IMR-90 (cell line): ENCODE results near the gene PTPRN2. TPM values are rescaled to one million over a fixed set of nuclear protein-coding genes. Genes with fewer than 3 reads are reported as not detected.

Experiments used
- ATAC-seq: fragments of 200-7000 bp; cut with Tn5 transposase; 2 replicates; pipeline ENCODE4 v1.9.1; 2020; ENCODE audit warnings: low read depth, mild to moderate bottlenecking, moderate library complexity
- BruUV-seq: library from RNA; stranded (reverse); fragments of 400-500 nt; replicated peaks from 2 replicates; lab custom pipeline; 2021; lab: Mats Ljungman, UMichigan
- CTCF ChIA-PET: fragments of 300-600 bp; formaldehyde crosslinking; extraction: SDS; loops from one replicate; lab custom pipeline; 2021; ENCODE audit warnings: antibody characterized with exemption; lab: Yijun Ruan, JAX
- POLR2A ChIA-PET: fragments of 300-600 bp; sonication (Branson Sonifier 250); formaldehyde crosslinking; loops from one replicate; lab custom pipeline; 2022; ENCODE audit warnings: antibody characterized with exemption; ENCODE audit not compliant: unreplicated experiment; lab: Charles Lee
- DNase-seq: peaks from one replicate; pipeline ENCODE4 v3.0.0; 2013
- H2AFZ ChIP-seq: replicated peaks from 2 replicates; pipeline ENCODE3; 2013; ENCODE audit warnings: low read length, mild to moderate bottlenecking; ENCODE audit not compliant: poor library complexity
- H2AK5ac ChIP-seq: 2 replicates; pipeline ENCODE4 v1.6.1; 2013; ENCODE audit warnings: low read depth, low read length, inconsistent platforms
- H2AK9ac ChIP-seq: replicated peaks from 2 replicates; pipeline ENCODE3; 2013; ENCODE audit warnings: mild to moderate bottlenecking, low read depth, low read length, moderate library complexity; ENCODE audit not compliant: poor library complexity
- H2BK120ac ChIP-seq: 2 replicates; pipeline ENCODE4 v1.6.1; 2013; ENCODE audit warnings: low read depth, low read length, inconsistent platforms
- H2BK15ac ChIP-seq: 3 replicates; pipeline ENCODE4 v1.6.1; 2013; ENCODE audit warnings: low read depth, low read length, inconsistent platforms
- H2BK20ac ChIP-seq: 2 replicates; pipeline ENCODE4 v1.6.1; 2013; ENCODE audit warnings: low read depth, mild to moderate bottlenecking, inconsistent platforms, low read length, moderate library complexity
- H2BK5ac ChIP-seq: 2 replicates; pipeline ENCODE4 v1.6.1; 2013; ENCODE audit warnings: mild to moderate bottlenecking, low read depth, low read length, inconsistent platforms; ENCODE audit not compliant: poor library complexity, severe bottlenecking
- H3K14ac ChIP-seq: replicated peaks from 2 replicates; pipeline ENCODE4 v1.6.1; 2013; ENCODE audit warnings: low read depth, low read length, inconsistent platforms
- H3K18ac ChIP-seq: 2 replicates; pipeline ENCODE4 v1.6.1; 2013; ENCODE audit warnings: low read depth, low read length, control low read depth
- H3K23ac ChIP-seq: 2 replicates; pipeline ENCODE4 v1.6.1; 2013; ENCODE audit warnings: low read depth, low read length, inconsistent platforms
- H3K27ac ChIP-seq: 2 replicates; pipeline ENCODE4 v1.5.1; 2013; ENCODE audit warnings: mild to moderate bottlenecking, control low read depth, low read length; ENCODE audit not compliant: insufficient read depth
- H3K27me3 ChIP-seq: 2 replicates; pipeline ENCODE4 v1.6.1; 2013; ENCODE audit warnings: low read length; ENCODE audit not compliant: control insufficient read depth, insufficient read depth
- H3K36me3 ChIP-seq: 2 replicates; pipeline ENCODE4 v1.6.1; 2013; ENCODE audit warnings: low read length, mixed read lengths; ENCODE audit not compliant: control insufficient read depth, insufficient read depth
- H3K4ac ChIP-seq: 2 replicates; pipeline ENCODE4 v1.6.1; 2013; ENCODE audit warnings: low read depth, low read length, inconsistent platforms
- H3K4me1 ChIP-seq: 2 replicates; pipeline ENCODE4 v1.6.1; 2013; ENCODE audit warnings: low read length, mixed read lengths; ENCODE audit not compliant: control insufficient read depth, insufficient read depth
- H3K4me2 ChIP-seq: 2 replicates; pipeline ENCODE4 v1.6.1; 2013; ENCODE audit warnings: low read depth, mild to moderate bottlenecking, control low read depth, low read length, moderate library complexity
- H3K4me3 ChIP-seq: 2 replicates; pipeline ENCODE4 v1.5.1; 2013; ENCODE audit warnings: low read depth, mild to moderate bottlenecking, control low read depth, low read length, moderate library complexity; ENCODE audit not compliant: insufficient read depth
- H3K56ac ChIP-seq: 2 replicates; pipeline ENCODE4 v1.6.1; 2013; ENCODE audit warnings: low read length, inconsistent platforms; ENCODE audit not compliant: insufficient read depth; ENCODE audit errors: extremely low read depth
- H3K79me1 ChIP-seq, 2 experiments: 2 replicates each; pipeline ENCODE4 v1.6.1; 2013; ENCODE audit warnings: low read length in 2 of 2, inconsistent platforms in 1 of 2, low read depth in 1 of 2
- H3K9ac ChIP-seq: 2 replicates; pipeline ENCODE4 v1.6.1; 2013; ENCODE audit warnings: low read depth, low read length, control low read depth
- H3K9me1 ChIP-seq: 2 replicates; pipeline ENCODE4 v1.6.1; 2013; ENCODE audit warnings: low read length, inconsistent platforms; ENCODE audit not compliant: insufficient read depth
- H3K9me3 ChIP-seq: 2 replicates; pipeline ENCODE4 v1.6.1; 2013; ENCODE audit warnings: low read length; ENCODE audit not compliant: control insufficient read depth, insufficient read depth
- H4K20me1 ChIP-seq: 2 replicates; pipeline ENCODE4 v1.6.1; 2013; ENCODE audit warnings: low read length, inconsistent platforms; ENCODE audit not compliant: insufficient read depth
- H4K5ac ChIP-seq: 2 replicates; pipeline ENCODE4 v1.6.1; 2013; ENCODE audit warnings: mild to moderate bottlenecking, low read depth, low read length, control low read depth
- H4K8ac ChIP-seq, 2 experiments: 2 replicates each; pipeline ENCODE4 v1.6.1; 2013; ENCODE audit warnings: low read depth in 2 of 2, low read length in 2 of 2, control low read depth in 1 of 2, inconsistent platforms in 1 of 2
- H4K91ac ChIP-seq: 2 replicates; pipeline ENCODE4 v1.6.1; 2013; ENCODE audit warnings: low read depth, low read length, inconsistent platforms; ENCODE audit not compliant: insufficient read depth
- NFE2L2 ChIP-seq: fragments of 150-350 bp; IDR thresholded peaks from 2 replicates; pipeline ENCODE4 v1.6.1; 2016; ENCODE audit warnings: low read depth, mild to moderate bottlenecking, low read length
- SMC3 ChIP-seq: fragments of 150-350 bp; IDR thresholded peaks from 2 replicates; pipeline ENCODE4 v1.6.1; 2016; ENCODE audit warnings: low read depth, mild to moderate bottlenecking, antibody characterized with exemption, low read length, moderate library complexity
- WGBS, 2 experiments: methylation state at CpG; one replicate each; pipeline versions ENCODE4 v1.1.5 to v1.1.7; 2013; ENCODE audit warnings: missing lambda C conversion rate in 2 of 2; ENCODE audit not compliant: insufficient read length in 1 of 2; ENCODE audit errors: extremely low coverage in 2 of 2; 5-methylcytosine and 5-hydroxymethylcytosine counted together
- dilution Hi-C: fragments of 300-500 bp; cut with HindIII; formaldehyde crosslinking; loops from one replicate; pipeline ENCODE4 v1.14.3; 2018; ENCODE audit warnings: low sequenced_read_pairs; ENCODE audit not compliant: unreplicated experiment
- in situ Hi-C: fragments of 300-500 bp; cut with MboI; formaldehyde crosslinking; loops from 3 replicates; pipeline ENCODE4 v1.14.3; 2019; ENCODE audit warnings: low sequenced_read_pairs, inconsistent platforms, mixed read lengths
- intact Hi-C: fragments of 100-400 bp; cut with micrococcal nuclease; formaldehyde crosslinking; loops from 2 replicates; pipeline ENCODE4 v1.10.0; 2022
- polyA plus RNA-seq, 3 experiments: library from polyadenylated mRNA; depleted of rRNA; stranded (reverse); fragments of >200 nt; gene quantifications; 2 replicates each; pipeline ENCODE4 v1.2.3, GENCODE V29; 2012; ENCODE audit warnings: low replicate concordance in 1 of 3
- total RNA-seq: library from RNA; depleted of rRNA; stranded (reverse); fragments of >200 nt; gene quantifications from 2 replicates; pipeline ENCODE4 v1.2.3, GENCODE V29; 2012

The PTPRN2 gene
- total and polyA plus RNA-seq, 2 of the 4 experiments (the other 2 are of a cell fraction) = 0.03 TPM; not detected in 1

- dilution Hi-C loops (no loop called here), intact Hi-C loops (no loop called here), in situ Hi-C loops (no loop called here)
- H2AK5ac ChIP-seq = no peak overlapping the region
- no peak overlapping the region for H2AK9ac ChIP-seq
- H3K79me1 ChIP-seq = no peaks in the 10 kb centered on the region
- H3K9me1 ChIP-seq = no peaks in the 10 kb centered on the region
- no peak overlapping the region for H2BK120ac ChIP-seq
- no peak overlapping the region for H3K4ac ChIP-seq
- H4K8ac ChIP-seq = no peak overlapping the region
- 80% methylated on average over 2 of the region's 6 CpGs; no CpG with 5 or more reads in 1 of the 2 experiments for WGBS, 2 experiments
- H3K18ac ChIP-seq = no peak overlapping the region
- H3K9me3 ChIP-seq = peaks cover 5% of the 10 kb centered on the region
- BruUV-seq = no TSS peak
- H4K91ac ChIP-seq = no peak overlapping the region
- peaks cover 18% of the 10 kb centered on the region for H3K27me3 ChIP-seq
- TF ChIP-seq SMC3 (no peak), NFE2L2 (no peak)
- no peak overlapping the region for H3K14ac ChIP-seq
- no peaks in the 10 kb centered on the region for H4K20me1 ChIP-seq
- no peaks in the 10 kb centered on the region for H3K36me3 ChIP-seq
- no peak overlapping the region for H2BK5ac ChIP-seq
- H3K27ac ChIP-seq = no peak overlapping the region
- H3K23ac ChIP-seq = no peak overlapping the region
- no peak overlapping the region for H4K5ac ChIP-seq
- H2BK15ac ChIP-seq = no peak overlapping the region
- H2BK20ac ChIP-seq = no peak overlapping the region
- DNase-seq (no peak), ATAC-seq (no peak)
- no peak overlapping the region for H2AFZ ChIP-seq
- CTCF ChIA-PET = no interaction called here
- no peak overlapping the region for H3K56ac ChIP-seq
- POLR2A ChIA-PET = no interaction called here
- H3K4me1 ChIP-seq = no peaks in the 10 kb centered on the region; the same call in 1 of the 2 replicates
- H3K4me3 ChIP-seq = no peak overlapping the region
- H3K4me2 ChIP-seq = no peak overlapping the region
- no peak overlapping the region for H3K9ac ChIP-seq
These were observed 5.5 kb downstream of the PTPRN2 start for GRCh38 chr7:158582089-158582456.
